ENCODE data around the gene MGAT5.

The MGAT5 gene

DNA sequence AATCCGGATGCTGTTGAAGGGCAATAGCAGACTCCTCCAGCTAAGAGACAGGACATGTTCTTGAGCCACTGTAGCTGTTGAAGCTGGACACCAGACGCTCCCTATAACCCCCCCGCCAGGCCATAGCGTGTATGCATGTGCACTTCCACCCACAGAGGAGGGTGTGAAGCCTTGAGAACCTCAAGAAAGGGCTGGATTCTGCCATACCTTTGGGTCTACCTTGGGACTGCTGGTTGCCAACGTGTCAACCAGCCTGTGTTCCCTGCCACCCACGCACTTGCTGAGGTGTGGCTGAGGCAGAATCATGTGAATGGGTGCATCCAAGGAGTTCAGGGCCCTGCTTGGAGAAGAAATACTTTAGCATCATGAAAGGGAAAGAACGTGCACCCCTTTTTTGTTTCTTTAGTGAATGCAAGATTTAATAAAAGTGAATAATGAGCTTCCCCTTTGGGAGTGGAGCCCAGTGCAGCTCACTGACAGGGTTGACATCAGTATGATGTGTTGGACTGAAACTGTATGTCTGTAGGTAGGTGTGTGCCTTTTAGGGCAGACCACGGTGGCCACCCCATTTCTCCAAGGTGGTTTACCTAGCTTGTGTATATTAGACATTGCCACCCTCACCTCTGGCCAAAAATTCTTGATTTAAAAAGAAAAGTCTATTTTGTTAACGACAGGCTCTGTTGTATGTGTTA is 198.3 kb downstream of the MGAT5 start:
- DNase-seq, result no peak

- DNase-seq, result no peak
Observed at GRCh38 chr2:134453476-134453875, 199.6 kb downstream of the MGAT5 start.

GRCh38 chr2:134453973-134454372 is 200.1 kb downstream of the MGAT5 start:
- no peak for DNase-seq

GRCh38 chr2:134454426-134454825 is 200.6 kb downstream of the MGAT5 start:
- no peak for DNase-seq

- no peak for DNase-seq
Observed at GRCh38 chr2:134454931-134455330, 201.1 kb downstream of the MGAT5 start.

DNA sequence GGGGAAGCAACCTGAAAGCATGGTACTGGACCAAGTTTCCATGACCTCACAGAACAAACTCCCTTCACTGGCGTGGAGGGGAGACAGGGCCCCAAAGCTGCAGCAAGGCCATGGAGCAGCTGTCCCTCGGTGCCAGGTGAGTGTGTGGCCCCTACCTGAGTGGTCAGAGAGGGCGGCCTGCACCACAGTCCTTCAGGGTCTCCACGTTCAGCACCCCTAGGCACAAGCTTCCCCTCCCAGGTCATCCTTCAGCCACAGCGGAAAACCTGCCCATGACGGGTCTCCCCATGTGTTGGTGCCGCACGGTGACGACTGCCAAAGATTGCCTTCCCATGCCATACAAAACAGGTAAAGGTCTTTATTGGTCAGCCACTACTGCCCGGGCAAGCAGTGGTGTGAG is 201.6 kb downstream of the MGAT5 start:
- no peak for DNase-seq

DNA sequence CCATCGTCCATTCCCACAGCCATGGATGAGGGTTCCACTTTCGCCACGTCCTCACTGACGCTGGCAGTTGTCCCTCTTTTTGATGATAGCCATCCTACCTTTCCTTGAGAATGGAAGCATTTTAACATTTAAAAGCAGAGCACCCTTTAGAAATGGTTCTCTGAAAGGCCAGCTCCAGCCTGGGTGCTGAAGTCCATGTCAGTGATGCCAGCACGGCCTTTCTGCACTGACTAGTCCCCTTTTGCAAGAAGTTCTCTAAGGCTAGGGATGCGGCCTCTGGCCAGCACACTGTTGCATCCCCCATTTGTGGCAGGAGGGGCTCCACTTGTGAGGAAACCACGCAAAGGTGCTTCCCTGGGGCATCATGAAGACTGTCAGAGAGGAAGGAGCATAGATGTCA is 203.5 kb downstream of the MGAT5 start:
- no peak for DNase-seq

- DNase-seq, result no peak
Observed at GRCh38 chr2:134457765-134458472, 204.0 kb downstream of the MGAT5 start.

DNA sequence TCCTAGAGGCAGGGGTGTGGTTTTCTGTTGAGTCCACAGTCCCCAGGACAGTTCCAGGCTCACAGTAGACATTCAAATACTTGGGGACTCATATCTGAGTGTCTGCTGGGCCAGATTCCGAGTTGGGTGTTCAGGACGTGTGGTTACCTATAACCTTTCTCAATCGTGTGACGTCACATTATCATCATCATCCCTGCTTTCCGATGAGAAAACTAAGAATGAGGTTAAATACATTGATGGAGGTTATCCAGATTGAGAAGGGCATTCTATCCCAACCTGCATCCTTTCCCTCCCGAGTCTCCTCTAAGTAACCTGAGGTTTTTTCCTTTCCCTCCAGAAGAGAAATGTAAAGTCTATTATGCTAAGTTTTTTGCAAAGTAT is 204.6 kb downstream of the MGAT5 start:
- no peak for DNase-seq

- DNase-seq, result no peak
Observed at GRCh38 chr2:134458950-134459349, 205.1 kb downstream of the MGAT5 start.

DNA sequence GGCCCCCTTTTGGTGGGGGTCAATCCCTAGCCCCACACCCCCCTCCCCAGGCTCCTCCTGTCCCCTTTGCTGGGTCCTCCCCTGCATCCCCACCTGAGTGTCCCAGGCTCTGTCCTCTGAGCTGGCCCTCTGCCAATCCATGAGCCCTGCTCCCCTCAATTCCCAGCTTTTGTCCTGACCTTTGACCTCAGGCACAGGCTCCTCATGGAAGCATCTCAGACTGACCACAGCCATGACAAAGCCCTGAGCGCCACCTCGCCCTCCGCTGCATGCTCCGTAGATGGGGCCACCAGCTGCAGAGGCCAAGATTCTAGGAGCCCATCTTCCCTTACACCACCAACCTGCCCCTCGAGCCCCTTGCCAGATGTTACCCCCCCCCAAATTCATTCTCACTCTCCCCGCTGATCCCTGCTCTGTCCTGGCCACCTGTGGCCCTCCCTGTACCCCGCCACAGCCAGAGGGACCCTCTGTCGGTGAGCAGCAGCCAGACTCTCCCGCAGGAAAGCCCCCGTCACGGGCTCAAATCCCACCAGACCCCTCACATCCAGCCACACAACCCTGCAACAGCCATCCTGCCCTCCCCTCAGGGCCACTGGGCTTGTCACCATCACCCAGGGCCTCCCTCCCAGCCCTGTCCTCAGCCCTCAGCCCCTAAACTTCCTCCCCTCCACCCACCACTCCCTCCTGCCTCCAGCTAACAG is 206.0 kb downstream of the MGAT5 start:
- no peak for DNase-seq

- peak; percentile 29 for DNase-seq
Observed at GRCh38 chr2:134460583-134460998, 206.7 kb downstream of the MGAT5 start.

- no peak for DNase-seq
Observed at GRCh38 chr2:134461511-134461910, 207.6 kb downstream of the MGAT5 start.

- no peak for DNase-seq
Observed at GRCh38 chr2:134462275-134462674, 208.4 kb downstream of the MGAT5 start.

DNA sequence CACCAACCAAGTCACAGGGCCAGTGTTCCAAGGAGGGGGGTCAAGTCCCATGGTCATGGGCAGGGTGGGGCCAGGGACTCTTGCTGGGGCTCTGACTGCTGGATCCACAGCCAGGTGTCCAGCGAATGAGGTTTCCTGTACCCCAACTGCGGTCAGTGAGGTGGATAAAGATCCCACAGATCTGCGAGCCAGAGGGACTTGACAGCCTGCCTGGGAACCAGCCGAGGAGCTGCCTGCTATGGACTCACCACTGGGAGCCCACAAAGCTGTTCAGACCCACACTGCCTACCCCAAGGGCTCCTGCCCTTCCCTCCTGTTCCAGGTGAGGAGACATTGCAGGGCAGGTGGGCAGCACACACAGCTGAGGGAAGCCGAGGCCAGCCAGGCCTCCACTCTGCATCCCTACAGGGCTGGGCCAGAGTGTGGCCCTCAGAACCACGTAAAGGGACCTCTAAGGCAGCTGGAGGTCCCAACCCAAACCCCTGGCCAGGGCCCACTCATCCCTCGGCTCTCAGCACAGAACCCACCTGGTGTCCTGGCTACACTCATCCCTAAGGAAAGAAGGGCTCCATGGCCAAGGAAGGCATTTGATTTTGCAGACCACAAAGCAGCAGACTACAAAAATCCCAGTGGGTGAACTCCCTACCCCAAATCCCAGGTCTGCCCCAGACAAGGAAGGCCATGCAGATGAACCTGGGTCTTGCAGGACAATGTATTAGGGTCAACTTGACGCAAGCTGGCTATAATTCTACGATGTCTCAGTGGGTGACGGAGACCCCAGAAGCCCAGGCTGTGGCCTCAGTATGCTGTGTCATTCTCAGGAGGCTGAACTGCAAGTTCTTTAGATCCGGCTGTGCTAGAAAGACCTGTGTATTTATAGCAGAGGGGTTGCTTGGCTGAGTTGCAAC is 209.2 kb downstream of the MGAT5 start:
- DNase-seq, result no peak

GRCh38 chr2:134463699-134464022 is 209.8 kb downstream of the MGAT5 start:
- no peak for DNase-seq

- no peak for DNase-seq
Observed at GRCh38 chr2:134465228-134466105, 211.6 kb downstream of the MGAT5 start.

- no peak for DNase-seq
Observed at GRCh38 chr2:134466141-134466540, 212.3 kb downstream of the MGAT5 start.

- DNase-seq, result no peak
Observed at GRCh38 chr2:134468164-134468563, 214.3 kb downstream of the MGAT5 start.

DNA sequence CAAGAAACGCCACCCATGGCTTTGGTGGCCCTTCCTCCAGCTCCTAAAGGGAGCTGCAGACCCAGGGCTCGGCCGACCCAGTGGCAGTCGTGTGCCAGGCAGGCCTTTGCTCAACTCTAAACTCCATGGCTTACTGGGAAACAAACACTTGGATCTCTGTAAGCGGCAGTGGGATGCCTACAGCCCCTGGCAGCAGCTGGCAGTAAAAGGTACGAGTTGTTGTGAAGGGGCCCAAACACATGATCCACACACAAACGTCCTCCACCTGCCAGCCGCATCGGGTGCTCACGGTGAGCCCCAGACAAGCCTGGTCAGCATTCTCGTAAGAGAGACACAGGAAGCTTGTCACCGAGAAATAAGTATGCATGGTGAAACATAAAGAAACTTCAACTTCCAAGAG is 214.9 kb downstream of the MGAT5 start:
- DNase-seq, result no peak

DNA sequence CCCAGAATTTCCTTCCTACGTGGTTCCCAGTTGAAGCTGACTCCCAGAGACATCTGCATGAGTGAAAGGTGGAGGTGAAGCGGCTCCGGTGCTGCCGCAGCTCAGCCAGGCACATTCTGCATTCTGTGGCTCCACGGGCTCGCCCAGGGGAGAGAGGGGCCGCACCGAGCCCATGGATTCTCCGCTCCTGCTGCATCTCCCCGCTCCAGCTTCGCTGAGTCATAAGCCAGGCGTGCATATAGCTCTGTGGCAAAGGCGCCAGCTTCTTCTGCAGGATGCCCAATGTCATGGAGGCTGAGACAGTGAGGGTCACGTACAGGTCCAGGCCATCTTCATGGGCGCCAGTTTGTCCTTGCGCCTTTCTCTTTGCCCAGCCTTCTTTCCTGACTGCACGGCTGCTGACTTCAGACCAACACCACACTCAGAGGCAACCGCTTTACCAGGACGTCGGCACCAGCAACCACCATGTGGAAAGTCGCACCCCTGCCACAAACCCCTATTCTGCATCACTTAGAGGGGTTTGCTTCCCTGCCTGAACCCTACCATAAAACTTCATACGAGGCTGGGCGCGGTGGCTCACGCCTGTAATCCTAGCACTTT is 215.7 kb downstream of the MGAT5 start:
- DNase-seq, result no peak

Data from fibroblast of skin of abdomen (primary cell).